ELF-1 (cell line): ENCODE results near the gene FPGS.
A peak's percentile ranks its signal among the peaks of the same experiment; 100 is the strongest.
"Not testable (repeated sequence)": the region's sequence is repeated elsewhere in the genome, so short reads cannot be mapped to it uniquely, and the experiment has no call there.

Experiments used
- DNase-seq: peaks from one replicate; pipeline ENCODE4 v3.0.0-alpha.2; 2016; ENCODE audit warnings: low read depth, low spot score

Gene FPGS, protein sequence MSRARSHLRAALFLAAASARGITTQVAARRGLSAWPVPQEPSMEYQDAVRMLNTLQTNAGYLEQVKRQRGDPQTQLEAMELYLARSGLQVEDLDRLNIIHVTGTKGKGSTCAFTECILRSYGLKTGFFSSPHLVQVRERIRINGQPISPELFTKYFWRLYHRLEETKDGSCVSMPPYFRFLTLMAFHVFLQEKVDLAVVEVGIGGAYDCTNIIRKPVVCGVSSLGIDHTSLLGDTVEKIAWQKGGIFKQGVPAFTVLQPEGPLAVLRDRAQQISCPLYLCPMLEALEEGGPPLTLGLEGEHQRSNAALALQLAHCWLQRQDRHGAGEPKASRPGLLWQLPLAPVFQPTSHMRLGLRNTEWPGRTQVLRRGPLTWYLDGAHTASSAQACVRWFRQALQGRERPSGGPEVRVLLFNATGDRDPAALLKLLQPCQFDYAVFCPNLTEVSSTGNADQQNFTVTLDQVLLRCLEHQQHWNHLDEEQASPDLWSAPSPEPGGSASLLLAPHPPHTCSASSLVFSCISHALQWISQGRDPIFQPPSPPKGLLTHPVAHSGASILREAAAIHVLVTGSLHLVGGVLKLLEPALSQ

DNA sequence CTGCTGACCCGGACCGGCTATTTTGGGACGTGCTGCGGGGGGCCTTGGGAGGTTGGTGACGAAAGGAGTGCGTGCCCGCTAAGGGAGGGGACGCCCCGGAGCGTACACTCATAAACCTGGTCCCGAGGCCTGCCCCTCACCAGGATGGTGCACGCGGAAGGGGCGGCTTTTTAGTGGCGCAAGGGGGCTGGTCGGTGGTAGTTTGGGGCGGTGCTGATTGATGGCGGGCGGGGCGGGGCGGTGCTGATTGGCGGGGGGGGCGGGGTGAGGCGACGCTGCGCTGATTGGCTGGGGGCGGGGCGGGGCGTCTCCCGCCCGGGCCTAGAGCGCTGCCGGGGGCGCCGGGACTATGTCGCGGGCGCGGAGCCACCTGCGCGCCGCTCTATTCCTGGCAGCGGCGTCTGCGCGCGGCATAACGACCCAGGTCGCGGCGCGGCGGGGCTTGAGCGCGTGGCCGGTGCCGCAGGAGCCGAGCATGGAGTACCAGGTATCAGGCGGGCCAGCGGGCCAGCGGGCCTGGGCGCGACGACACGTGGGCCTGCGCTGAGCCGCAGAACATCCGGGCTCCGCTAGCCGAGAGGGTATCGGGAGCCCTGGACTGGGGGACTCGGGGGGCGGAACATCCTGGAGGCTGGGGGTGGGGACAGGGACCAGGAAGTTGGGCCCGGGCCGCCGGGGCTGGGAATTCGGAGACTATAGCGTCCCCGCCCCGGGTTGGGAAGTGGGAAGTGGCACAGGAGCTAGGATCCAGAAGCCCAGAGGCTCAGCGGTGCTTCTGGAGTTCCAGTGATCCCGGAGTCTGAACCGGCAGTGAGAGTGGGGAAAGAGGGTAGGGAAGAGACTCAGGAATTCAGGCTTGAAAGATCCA lies at the start of gene FPGS:
FPGS (plus strand) TSS at position 307 of the 868 bp plus-strand sequence; CDS start at position 350, 43 bp downstream.
- DNase-seq = peak; percentile 87

DNA sequence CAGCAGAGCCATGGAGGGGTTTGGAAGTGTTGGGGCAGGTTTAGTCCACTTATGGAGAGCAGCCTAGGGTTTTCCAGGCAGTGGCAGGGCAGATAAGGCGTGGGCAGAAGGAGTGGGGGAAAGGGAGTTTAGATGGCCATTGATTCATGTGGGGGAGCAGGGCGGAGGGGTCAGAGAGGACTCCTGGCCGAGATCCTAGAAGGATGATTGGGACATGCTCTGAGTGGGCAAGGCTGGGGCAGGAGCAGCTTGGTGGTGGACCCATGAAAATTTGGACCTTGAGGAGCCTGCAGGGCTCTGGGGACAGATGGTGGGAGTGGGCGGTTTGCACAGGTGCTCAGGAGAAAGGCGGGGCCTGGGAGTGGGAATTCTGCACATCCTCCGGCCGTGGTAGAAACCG lies 49.5 kb upstream of the FPGS start:
- DNase-seq = no peak

DNA sequence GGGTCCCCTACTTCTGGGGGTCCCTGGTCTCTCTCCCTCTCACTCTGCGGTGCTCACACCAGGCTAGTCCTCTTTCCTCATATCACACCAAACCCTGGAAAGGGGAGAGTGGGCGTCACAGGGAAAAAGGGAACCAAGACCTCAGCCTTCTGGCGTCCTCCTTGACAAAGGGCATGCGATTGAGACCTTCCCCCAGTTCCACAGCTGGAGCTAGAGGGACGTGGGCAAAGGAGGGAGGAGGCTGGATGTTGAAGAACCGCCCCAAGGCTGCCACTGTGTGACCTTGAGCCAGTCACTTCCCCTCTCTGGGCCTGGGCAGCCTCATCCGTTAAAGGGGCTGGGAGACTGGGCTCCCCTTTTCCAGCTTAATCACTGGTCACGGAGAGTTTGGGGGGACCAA lies 49.1 kb upstream of the FPGS start:
- DNase-seq = no peak

DNA sequence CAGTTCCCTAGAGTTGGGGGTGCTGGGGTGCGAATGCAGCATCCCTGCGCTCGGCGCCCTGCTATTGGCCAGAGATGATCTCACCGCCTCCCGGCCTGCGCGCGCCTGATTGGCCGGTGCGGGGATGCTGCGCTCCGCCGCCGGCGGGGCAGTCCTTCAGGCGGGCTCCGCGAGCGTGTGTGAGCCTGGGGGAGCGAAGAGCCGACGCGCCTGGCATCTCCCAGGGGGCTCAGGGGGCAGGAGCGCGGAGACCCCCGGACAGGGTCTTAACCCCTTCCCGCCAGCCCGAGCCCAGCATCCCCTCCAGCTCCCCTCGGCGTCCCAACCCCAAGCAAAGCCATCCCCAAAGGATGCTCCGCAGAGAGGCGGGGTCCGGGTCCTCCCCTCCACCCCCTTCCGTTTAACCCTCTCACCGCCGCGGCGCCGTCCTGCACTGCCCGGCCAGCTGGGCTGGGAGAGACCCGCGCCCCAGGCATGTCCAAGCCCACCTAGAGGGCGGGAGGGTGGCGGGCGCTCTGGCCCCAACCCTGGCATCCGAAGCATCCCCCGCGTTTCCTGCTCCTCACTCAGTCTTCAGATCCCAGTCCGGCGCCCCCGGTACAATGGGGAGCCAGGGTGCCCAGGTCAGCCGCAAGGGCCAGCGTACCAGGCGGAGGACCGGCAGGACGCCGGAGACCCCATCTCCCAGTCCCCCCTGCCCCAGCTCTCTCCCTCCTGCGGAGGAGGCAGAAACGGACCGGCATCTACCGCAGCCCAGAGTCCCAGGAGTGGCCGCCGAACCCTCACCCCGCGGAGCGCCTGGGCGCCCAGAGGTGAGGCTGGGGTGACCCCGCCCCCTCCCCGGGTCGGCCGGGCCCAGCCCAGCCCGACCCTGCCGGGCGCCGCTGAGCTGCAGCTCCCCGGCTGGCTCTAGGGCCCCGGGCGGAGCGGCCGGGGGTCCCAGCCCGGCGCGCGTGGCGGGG lies 48.3 kb upstream of the FPGS start:
- no peak for DNase-seq

DNA sequence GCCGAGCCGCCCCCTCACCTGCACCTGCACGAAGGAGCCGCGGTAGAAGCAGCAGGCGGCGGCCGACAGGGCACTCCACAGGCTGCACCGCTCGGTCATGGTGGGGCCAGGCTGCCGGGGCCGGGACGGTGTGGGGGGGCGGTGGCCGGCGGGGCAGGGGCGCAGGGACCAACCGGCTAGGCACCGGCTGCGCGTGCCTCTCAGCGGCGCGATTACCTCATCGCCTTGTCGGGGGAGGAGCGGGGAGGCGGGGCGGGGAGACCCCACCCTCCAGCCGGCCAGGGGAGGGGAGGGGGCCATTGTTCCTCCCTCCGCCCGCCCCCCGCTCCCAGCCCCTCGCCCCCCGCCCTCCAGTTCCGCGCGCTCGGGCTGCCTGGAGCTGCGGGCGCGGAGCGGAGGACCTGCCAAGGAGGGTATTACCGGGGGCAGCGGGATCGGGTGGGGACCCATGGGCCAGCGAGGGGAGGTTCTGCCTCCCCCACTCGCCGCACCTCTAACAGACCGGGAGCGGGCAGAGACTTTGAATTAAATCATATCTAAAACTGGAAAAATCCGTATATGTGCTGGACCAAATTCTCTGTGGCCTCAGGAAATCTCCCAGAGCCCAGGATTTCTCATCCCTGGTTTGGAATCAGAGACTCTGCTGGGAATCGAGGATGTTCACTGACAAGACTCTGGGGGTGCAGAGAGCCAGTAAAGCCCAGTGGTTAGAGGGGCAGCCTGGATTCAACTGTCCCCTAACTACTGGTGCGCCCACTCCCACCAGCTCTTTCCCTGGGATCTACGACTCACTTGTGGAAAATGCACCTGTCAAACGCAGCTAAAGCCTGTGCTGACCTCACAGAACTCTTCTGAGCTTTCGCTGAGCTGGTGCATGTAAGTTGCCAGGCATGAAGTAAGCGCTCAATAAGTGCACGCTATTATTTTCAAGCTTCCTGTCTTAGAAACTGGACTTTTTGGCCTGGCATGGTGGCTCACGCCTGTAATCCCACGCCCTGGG lies 47.3 kb upstream of the FPGS start:
- no peak for DNase-seq

DNA sequence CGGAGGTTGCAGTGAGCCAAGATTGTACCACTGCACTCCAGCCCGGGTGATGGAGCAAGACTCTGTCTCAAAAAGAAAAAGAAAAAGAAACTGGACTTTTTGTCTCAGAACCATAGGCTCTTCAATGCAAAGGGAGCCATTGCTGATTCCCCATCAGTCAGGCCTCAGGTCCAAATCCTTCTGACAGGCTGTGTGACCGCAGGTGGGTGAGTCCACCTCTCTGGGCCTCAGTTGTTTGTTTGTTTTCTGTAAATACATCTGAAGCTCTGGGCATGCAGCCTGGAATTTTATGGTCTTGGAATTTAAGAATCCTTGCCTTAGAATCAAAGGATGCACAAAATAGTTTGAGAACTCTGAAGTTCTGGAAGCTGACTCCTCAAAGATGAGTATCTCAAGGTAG lies 46.4 kb upstream of the FPGS start:
- DNase-seq = no peak

DNA sequence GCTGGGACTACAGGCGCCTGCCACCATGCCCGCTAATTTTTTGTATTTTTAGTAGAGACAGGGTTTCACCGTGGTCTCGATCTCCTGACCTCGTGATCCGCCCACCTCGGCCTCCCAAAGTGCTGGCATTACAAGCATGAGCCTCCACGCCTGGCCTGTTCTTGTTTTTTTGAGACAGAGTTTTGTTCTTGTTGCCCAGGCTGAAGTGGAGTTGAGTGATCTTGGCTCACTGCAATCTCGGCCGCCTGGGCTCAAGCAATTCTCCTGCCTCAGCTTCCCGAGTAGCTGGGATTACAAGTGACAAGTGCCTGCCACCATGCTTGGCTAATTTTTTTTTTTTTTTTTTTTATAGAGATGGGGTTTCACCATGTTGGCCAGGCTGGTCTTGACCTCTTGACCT lies 45.9 kb upstream of the FPGS start:
- not testable (repeated sequence) for DNase-seq

DNA sequence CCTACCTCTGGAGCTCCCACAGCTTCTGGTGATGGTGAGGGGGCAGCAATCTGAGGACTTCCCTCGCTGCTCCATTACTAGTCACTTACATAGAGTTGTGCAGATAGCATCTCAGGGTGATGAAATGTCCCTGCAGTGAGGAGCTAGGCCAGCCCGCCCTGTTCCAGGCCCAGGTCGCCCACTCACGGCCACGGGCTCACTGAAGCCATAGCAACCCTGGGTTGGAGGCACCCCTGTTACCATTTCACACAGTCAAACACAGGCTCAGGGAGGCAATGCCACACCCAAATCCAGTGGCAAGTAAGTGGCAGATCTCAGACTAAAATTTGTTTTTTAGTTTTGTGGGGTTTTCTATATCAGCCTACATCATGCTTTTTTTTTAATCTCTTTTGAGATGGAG lies 43.8 kb upstream of the FPGS start:
- no peak for DNase-seq

DNA sequence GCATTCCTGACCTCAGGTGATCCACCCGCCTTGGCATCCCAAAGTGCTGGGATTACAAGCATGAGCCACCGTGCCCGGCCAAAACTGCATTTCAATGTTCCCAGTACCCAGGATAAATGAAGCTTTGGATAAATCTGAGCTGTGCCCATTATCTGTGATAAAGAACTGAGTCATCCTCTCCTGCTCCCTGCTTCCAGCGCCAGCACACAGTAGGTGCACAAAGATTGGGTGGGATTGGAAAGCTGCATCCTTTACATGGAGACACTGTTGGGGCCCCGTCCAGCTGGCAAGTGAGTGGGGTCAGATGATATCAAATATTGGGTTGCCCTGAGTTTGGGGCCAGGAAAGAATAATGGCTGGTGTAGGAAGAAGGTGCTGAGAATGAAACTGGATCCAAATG lies 41.6 kb upstream of the FPGS start:
- no peak for DNase-seq

DNA sequence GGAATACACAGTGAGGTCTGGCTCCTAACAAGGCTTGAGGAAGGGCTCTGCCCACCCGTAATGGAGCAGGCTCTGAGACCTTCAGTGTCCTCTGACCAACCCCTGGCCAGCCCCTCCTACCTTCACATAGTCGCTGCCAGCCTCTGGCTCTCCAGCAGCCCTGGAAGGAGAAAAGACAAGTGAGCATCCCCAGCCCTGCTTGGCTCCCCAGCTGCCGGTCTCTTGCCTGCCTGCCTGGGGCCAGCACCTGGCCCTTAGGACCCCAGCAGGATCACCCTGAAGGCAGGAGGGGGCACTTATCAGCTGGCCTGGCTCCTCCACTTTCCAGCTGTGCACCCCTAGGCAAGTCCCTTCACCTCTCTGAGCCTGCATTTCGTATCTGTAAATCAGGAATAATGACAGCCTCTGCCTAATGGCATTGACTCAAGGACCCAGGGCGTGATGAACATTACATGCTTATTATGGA lies 41.2 kb upstream of the FPGS start:
- peak; percentile 39 for DNase-seq

DNA sequence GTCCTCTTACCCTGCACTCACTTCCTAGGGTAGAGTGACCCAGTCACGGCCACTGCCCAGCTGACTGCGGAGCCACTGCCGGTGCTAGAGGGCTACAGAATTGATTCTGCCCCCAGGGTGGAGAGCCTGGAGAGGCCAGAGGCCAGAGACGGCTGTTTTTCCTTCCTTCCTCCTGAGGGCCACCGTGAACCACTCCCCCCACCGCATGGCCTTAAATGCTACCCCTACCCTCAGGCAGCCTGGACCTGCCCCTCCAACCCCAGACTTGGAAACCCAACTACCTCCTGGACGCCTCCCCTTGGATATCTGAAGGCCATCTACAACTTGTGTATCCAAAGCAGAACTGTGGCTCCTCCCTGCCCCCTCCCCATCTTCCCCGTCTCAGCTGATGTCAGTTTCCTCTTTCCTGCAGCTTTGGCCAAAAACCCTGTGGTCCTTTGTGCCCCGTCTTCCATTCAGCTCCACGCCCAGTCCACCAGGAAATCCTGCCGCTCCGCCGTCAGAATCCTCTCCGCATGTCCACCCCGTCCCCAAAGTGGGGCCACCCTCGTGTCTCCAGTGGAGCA lies 40.5 kb upstream of the FPGS start:
- peak; percentile 60 for DNase-seq

DNA sequence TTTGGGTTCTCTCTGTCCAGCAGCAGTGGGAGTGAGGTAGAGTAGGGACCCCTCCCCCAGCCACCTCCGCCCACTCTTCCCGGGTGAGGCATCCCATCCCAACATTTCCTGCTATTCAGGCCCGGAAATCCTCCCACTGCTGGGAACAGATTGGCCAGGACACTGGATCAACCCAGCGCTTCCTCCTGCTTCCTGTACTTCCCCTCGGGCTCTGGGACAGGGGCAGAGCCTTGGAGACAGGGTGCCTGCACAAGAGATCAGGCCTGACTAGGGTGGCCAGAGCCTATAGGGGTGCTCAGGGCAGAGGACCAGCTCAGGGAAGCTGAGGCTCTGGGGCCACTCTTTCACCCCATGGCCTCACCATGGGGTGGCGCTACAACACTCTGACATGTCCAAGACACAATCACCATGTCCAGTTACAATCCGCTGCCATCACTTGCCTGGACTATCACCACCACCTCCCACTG lies 38.7 kb upstream of the FPGS start:
- DNase-seq = peak; percentile 71

DNA sequence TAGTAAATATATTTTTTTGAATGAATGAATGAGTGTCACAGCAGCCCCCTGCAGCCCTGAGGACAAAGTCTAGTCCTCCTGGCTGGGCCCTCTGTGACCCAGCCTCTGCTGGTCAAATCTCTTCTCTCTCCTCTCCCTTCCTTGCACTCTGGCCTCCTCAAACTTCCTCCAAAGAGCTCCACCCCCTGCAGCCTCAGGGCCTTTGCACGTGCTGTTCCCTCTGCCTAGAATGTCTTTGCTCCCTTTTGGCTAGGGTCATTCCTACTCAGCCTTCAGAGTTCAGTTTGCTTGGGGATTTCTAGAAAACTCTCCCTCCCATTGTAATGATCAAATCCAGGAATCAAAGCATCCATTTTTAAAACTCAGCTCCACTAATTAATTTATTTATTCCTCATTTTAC lies 37.3 kb upstream of the FPGS start:
- DNase-seq = no peak

DNA sequence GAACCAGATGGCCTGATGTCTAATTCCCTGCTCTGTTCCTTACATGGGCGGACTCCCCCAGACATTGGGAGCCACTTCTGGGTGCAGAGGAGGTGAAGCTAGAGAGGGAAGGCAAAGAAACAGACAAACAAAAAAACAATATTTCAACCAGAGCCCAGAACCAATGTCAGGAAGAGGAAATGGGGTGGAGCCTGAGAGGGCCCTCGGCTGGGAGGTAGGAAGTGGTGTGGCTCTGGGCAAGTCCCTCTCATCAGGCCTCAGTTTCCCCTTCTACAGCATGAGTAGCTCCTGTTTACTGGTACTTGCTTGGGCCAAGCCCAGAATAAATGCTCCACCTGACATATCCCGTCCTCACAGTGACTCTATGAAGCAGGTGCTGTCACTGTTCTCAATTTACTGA lies 35.3 kb upstream of the FPGS start:
- DNase-seq = no peak

DNA sequence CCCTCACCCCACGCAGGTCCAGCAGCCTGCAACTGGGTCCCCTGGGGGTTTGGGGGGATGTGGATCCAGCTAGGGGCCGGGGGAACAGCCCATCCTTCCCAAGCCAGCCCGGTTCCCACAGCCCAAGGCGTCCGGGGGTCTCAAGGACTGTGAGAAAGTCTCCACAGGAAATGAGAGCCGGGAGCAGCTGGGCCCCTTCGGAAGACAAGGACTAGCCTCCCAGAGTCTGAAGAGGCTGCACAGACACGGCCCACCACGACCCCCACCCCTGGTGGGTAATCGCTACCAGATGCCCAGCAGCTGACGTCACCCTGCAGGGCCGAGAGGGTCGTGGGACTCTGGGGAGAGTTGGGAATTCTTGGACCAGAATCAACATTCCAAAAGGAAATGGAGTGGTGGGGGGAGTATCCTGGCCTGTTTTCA lies 34.8 kb upstream of the FPGS start:
- peak; percentile 75 for DNase-seq

DNA sequence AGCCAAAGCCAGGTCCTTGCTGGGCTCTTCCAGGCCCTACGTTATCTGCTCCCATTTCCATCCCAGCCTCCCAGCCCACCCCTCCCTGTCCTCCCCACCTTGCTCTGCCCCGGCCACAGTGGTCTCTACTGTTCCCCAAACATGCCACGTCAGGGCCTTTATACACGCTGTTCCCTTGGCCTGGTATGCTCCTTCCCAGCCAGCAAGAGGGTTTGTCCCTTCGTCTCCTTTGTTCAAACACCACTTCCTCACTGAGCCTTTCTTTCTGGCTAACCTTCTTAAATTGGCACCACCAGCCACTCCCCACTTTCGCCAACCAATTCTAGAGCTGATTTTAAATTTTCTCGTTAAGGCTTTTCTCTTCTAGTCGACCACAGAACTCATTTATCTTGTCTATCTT lies 34.0 kb upstream of the FPGS start:
- no peak for DNase-seq

DNA sequence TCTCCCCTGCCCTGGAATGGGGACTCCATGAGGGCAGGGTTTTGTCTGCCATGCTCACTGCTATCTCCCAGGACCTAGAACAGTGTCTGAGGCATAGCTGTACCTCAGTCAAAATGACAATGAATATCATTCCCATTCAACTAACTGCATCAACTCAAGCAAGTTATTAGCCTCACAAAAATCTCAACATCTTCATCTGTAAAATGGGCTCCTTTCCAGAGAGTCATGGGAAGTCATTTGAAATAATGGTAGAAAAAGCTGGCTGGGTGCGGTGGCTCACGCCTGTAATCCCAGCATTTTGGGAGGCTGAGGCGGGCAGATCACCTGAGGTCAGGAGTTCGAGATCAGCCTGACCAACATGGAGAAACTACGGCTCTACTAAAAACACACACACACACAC lies 33.6 kb upstream of the FPGS start:
- DNase-seq = no peak

DNA sequence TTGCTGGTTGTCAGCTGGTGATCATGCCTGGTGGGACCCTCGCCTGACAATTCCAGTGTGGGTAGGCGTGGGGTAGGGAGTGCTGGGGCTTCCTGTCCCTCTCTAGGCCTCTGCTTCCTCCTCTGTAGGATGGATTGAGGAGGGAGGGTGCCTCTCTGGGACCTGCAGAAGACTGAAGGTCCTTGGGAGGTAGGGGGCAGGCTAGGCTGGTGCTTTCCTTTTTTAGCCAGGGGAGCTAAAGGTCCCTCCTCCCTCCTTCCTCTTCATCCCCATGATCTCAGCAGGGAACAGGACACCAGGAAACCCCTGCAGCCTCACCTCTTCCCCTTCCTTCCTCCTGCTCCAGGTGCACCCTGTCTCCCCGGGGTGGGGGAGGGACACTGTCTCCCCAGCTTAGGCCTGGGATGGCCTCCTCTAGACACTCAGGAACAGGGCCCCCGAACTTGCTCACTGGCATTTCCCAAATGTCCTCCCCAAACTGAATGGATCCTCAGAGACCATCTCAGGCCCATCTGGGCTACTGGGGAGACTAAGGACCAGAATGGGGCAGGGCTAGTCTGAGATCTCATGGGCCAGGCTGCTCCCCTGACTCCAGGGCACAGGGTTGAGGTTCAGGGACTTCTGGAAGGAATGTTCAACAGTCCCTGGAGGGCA lies 32.6 kb upstream of the FPGS start:
- no peak for DNase-seq

DNA sequence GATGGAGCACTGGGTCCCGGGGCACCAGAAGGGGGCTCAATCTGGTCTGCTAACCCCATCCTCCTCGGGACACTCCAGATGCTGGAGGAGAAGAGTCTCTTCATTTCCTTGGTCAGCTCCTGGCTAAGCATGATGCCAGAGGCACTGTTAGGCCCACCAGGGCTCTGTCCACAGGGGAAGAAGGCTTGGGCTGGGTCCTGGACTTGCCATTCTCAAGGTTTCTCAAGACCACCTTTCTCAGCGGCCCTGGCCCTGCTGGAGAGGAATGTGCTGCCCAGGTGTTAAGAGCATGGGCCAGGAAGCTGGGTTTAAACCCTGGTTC lies 32.1 kb upstream of the FPGS start:
- DNase-seq = no peak
